GM23338 (cell line): Measurements from ENCODE around the gene GAPVD1. TPM values are rescaled to one million over a fixed set of nuclear protein-coding genes. Genes with fewer than 3 reads are reported as not detected.

Source experiments
- ATAC-seq: fragments of 200-7000 bp; cut with Tn5 transposase; 3 replicates; pipeline ENCODE4 v1.9.1; 2020
- DNase-seq: peaks from one replicate; pipeline ENCODE4 v3.0.0-alpha.2; 2015; ENCODE audit warnings: low spot score
- H2AFZ ChIP-seq: fragments of 200-600 bp; sonication (generic); 2 replicates; pipeline ENCODE4 v1.8.0; 2016; ENCODE audit warnings: antibody characterized with exemption, mild to moderate bottlenecking, moderate library complexity
- H3F3A ChIP-seq: fragments of 200-600 bp; sonication (generic); replicated peaks from 2 replicates; pipeline ENCODE4 v1.8.0; 2017; ENCODE audit warnings: antibody characterized with exemption, mixed run types, low read depth
- H3K27ac ChIP-seq: fragments of 200-600 bp; sonication (generic); 2 replicates; pipeline ENCODE4 v1.6.1; 2016; ENCODE audit warnings: low read depth
- H3K27me3 ChIP-seq: fragments of 200-600 bp; sonication (generic); 2 replicates; pipeline ENCODE4 v1.8.0; 2016; ENCODE audit warnings: mild to moderate bottlenecking, mixed run types, moderate library complexity; ENCODE audit not compliant: insufficient read depth
- H3K36me3 ChIP-seq: fragments of 200-600 bp; sonication (generic); 2 replicates; pipeline ENCODE4 v1.8.0; 2016; ENCODE audit warnings: mild to moderate bottlenecking; ENCODE audit not compliant: insufficient read depth
- H3K4me1 ChIP-seq: fragments of 200-600 bp; sonication (generic); 2 replicates; pipeline ENCODE4 v1.8.0; 2016; ENCODE audit warnings: mild to moderate bottlenecking, moderate library complexity; ENCODE audit not compliant: insufficient read depth
- H3K4me2 ChIP-seq: fragments of 200-600 bp; sonication (generic); 2 replicates; pipeline ENCODE4 v1.7.1; 2017; ENCODE audit warnings: mixed run types
- H3K4me3 ChIP-seq: fragments of 200-600 bp; sonication (generic); 2 replicates; pipeline ENCODE4 v1.6.1; 2016; ENCODE audit warnings: mixed run types
- H3K79me2 ChIP-seq: fragments of 200-600 bp; sonication (generic); replicated peaks from 2 replicates; pipeline ENCODE4 v1.8.0; 2017; ENCODE audit warnings: mild to moderate bottlenecking; ENCODE audit not compliant: insufficient read depth
- H3K9me2 ChIP-seq: fragments of 200-600 bp; sonication (generic); 2 replicates; pipeline ENCODE4 v1.8.0; 2017; ENCODE audit not compliant: insufficient read depth
- H4K20me1 ChIP-seq: fragments of 200-600 bp; sonication (generic); replicated peaks from 2 replicates; pipeline ENCODE4 v1.8.0; 2017; ENCODE audit warnings: mild to moderate bottlenecking; ENCODE audit not compliant: insufficient read depth
- H3K27ac Mint-ChIP-seq: 2 replicates; pipeline ENCODE4 v1.8.0; 2020; ENCODE audit warnings: inconsistent platforms, mild to moderate bottlenecking, moderate library complexity, mixed read lengths
- H3K27me3 Mint-ChIP-seq: 3 replicates; pipeline ENCODE4 v1.8.0; 2022; ENCODE audit warnings: low read depth, mild to moderate bottlenecking, moderate library complexity, mixed read lengths, inconsistent platforms; ENCODE audit not compliant: insufficient read depth, poor library complexity
- H3K36me3 Mint-ChIP-seq: 3 replicates; pipeline ENCODE4 v1.8.0; 2021; ENCODE audit warnings: low read depth, mild to moderate bottlenecking, inconsistent platforms, moderate library complexity, mixed read lengths
- H3K4me1 Mint-ChIP-seq: 3 replicates; pipeline ENCODE4 v1.8.0; 2020; ENCODE audit warnings: mild to moderate bottlenecking, inconsistent platforms, mixed read lengths
- H3K4me3 Mint-ChIP-seq: 3 replicates; pipeline ENCODE4 v1.8.0; 2021; ENCODE audit warnings: moderate library complexity, mild to moderate bottlenecking, inconsistent platforms, mixed read lengths
- H3K9me3 Mint-ChIP-seq: 3 replicates; pipeline ENCODE4 v1.8.0; 2020; ENCODE audit warnings: moderate library complexity, mild to moderate bottlenecking, inconsistent platforms, mixed read lengths
- EZH2phosphoT487 ChIP-seq: fragments of 200-600 bp; sonication (generic); IDR thresholded peaks from one replicate; pipeline ENCODE4 v1.8.1; 2018; ENCODE audit warnings: antibody characterized with exemption; ENCODE audit not compliant: unreplicated experiment
- NANOG ChIP-seq: IDR thresholded peaks from 2 replicates; pipeline ENCODE4 v1.6.1; 2016; ENCODE audit warnings: antibody characterized with exemption, borderline replicate concordance
- REST ChIP-seq: IDR thresholded peaks from one replicate; pipeline ENCODE4 v1.6.1; 2018; ENCODE audit warnings: antibody characterized with exemption; ENCODE audit not compliant: unreplicated experiment
- ZNF331 ChIP-seq: fragments of 250-450 bp; sonication (Bioruptor Pico); IDR thresholded peaks from 2 replicates; pipeline ENCODE4 v1.5.0; 2020; ENCODE audit warnings: low read depth, mild to moderate bottlenecking, moderate library complexity
- polyA plus RNA-seq: library from polyadenylated mRNA; unstranded; fragments of >200 nt; fragmentation: Nextera tagmentation; extraction: Ambion mirVana; gene quantifications from 2 replicates; pipeline ENCODE4 v1.2.1, GENCODE V29; 2016
- total RNA-seq: library from RNA; depleted of rRNA; stranded (reverse); fragments of >200 nt; shearing (Covaris generic); gene quantifications from 2 replicates; pipeline ENCODE4 v1.2.3, GENCODE V29; 2014
- TF ChIP-seq, protein P1 (sequence below): fragments of 250-450 bp; sonication (Bioruptor Pico); IDR thresholded peaks from 2 replicates; pipeline ENCODE4 v1.5.0; 2020; ENCODE audit warnings: mild to moderate bottlenecking, moderate library complexity
- TF ChIP-seq, protein P2 (sequence below), 2 experiments: fragments of 200-600 bp in 1 of 2; sonication (generic) in 1 of 2; conservative IDR thresholded peaks; 2 replicates each; pipeline versions ENCODE4 v1.5.1 to v1.6.1; 2016 to 2017; ENCODE audit warnings: antibody characterized with exemption in 2 of 2, low read depth in 2 of 2, mild to moderate bottlenecking in 2 of 2, moderate library complexity in 1 of 2

GAPVD1 gene
- total and polyA plus RNA-seq, 2 experiments from 2014 or later, result 19.2 to 34.6 TPM

- Histone ChIP-seq H3K27ac (no peak overlapping the region), H3K36me3 (peaks cover 29% of the 10 kb centered on the region; the same call in 1 of the 2 replicates), H3K79me2 (no peaks in the 10 kb centered on the region), H2AFZ (no peak overlapping the region), H3K9me2 (no peaks in the 10 kb centered on the region), H3K4me3 (no peak overlapping the region), H3K4me1 (no peaks in the 10 kb centered on the region), H3F3A (no peaks in the 10 kb centered on the region), H4K20me1 (no peaks in the 10 kb centered on the region), H3K27me3 (no peaks in the 10 kb centered on the region), H3K4me2 (no peak overlapping the region)
- H3K9me3 Mint-ChIP-seq, result no peaks in the 10 kb centered on the region
- TF ChIP-seq, protein P1, sequence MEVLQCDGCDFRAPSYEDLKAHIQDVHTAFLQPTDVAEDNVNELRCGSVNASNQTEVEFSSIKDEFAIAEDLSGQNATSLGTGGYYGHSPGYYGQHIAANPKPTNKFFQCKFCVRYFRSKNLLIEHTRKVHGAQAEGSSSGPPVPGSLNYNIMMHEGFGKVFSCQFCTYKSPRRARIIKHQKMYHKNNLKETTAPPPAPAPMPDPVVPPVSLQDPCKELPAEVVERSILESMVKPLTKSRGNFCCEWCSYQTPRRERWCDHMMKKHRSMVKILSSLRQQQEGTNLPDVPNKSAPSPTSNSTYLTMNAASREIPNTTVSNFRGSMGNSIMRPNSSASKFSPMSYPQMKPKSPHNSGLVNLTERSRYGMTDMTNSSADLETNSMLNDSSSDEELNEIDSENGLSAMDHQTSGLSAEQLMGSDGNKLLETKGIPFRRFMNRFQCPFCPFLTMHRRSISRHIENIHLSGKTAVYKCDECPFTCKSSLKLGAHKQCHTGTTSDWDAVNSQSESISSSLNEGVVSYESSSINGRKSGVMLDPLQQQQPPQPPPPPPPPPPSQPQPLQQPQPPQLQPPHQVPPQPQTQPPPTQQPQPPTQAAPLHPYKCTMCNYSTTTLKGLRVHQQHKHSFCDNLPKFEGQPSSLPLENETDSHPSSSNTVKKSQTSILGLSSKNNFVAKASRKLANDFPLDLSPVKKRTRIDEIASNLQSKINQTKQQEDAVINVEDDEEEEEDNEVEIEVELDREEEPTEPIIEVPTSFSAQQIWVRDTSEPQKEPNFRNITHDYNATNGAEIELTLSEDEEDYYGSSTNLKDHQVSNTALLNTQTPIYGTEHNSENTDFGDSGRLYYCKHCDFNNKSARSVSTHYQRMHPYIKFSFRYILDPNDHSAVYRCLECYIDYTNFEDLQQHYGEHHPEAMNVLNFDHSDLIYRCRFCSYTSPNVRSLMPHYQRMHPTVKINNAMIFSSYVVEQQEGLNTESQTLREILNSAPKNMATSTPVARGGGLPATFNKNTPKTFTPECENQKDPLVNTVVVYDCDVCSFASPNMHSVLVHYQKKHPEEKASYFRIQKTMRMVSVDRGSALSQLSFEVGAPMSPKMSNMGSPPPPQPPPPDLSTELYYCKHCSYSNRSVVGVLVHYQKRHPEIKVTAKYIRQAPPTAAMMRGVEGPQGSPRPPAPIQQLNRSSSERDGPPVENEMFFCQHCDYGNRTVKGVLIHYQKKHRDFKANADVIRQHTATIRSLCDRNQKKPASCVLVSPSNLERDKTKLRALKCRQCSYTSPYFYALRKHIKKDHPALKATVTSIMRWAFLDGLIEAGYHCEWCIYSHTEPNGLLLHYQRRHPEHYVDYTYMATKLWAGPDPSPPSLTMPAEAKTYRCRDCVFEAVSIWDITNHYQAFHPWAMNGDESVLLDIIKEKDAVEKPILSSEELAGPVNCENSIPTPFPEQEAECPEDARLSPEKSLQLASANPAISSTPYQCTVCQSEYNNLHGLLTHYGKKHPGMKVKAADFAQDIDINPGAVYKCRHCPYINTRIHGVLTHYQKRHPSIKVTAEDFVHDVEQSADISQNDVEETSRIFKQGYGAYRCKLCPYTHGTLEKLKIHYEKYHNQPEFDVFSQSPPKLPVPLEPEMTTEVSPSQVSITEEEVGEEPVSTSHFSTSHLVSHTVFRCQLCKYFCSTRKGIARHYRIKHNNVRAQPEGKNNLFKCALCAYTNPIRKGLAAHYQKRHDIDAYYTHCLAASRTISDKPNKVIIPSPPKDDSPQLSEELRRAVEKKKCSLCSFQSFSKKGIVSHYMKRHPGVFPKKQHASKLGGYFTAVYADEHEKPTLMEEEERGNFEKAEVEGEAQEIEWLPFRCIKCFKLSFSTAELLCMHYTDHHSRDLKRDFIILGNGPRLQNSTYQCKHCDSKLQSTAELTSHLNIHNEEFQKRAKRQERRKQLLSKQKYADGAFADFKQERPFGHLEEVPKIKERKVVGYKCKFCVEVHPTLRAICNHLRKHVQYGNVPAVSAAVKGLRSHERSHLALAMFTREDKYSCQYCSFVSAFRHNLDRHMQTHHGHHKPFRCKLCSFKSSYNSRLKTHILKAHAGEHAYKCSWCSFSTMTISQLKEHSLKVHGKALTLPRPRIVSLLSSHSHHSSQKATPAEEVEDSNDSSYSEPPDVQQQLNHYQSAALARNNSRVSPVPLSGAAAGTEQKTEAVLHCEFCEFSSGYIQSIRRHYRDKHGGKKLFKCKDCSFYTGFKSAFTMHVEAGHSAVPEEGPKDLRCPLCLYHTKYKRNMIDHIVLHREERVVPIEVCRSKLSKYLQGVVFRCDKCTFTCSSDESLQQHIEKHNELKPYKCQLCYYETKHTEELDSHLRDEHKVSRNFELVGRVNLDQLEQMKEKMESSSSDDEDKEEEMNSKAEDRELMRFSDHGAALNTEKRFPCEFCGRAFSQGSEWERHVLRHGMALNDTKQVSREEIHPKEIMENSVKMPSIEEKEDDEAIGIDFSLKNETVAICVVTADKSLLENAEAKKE (CRISPR knock-in tag), result no peak
- TF ChIP-seq EZH2phosphoT487 (no peak), REST (no peak), NANOG (no peak), ZNF331 (CRISPR knock-in tag) (no peak)
- TF ChIP-seq, protein P2, sequence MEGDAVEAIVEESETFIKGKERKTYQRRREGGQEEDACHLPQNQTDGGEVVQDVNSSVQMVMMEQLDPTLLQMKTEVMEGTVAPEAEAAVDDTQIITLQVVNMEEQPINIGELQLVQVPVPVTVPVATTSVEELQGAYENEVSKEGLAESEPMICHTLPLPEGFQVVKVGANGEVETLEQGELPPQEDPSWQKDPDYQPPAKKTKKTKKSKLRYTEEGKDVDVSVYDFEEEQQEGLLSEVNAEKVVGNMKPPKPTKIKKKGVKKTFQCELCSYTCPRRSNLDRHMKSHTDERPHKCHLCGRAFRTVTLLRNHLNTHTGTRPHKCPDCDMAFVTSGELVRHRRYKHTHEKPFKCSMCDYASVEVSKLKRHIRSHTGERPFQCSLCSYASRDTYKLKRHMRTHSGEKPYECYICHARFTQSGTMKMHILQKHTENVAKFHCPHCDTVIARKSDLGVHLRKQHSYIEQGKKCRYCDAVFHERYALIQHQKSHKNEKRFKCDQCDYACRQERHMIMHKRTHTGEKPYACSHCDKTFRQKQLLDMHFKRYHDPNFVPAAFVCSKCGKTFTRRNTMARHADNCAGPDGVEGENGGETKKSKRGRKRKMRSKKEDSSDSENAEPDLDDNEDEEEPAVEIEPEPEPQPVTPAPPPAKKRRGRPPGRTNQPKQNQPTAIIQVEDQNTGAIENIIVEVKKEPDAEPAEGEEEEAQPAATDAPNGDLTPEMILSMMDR (conservative IDR thresholded peaks at IDR 0.05; ENCODE audit: low read depth in 2 of 2), result no peak
- H3K27me3 Mint-ChIP-seq, result no peaks in the 10 kb centered on the region
- DNase-seq, result no peak
- no peak overlapping the region for H3K4me3 Mint-ChIP-seq
- no peak overlapping the region for H3K27ac Mint-ChIP-seq
- ATAC-seq, result no peak
- no peaks in the 10 kb centered on the region for H3K4me1 Mint-ChIP-seq
- peaks cover 55% of the 10 kb centered on the region for H3K36me3 Mint-ChIP-seq
These were observed 68.4 kb downstream of the GAPVD1 start for GRCh38 chr9:125329978-125330377.
